ENCODE data around the gene KRTAP19-8. TPM values are rescaled to one million over a fixed set of nuclear protein-coding genes. Genes with fewer than 3 reads are reported as not detected.
A peak's percentile ranks its signal among the peaks of the same experiment; 100 is the strongest.

The KRTAP19-8 gene
- polyA plus RNA-seq (2012; ENCODE audit: low read depth, missing spikeins), result not detected

- no peak for TF ChIP-seq SPI1 (IDR thresholded peaks at IDR 0.05; ENCODE audit: low read depth, low read length)
- no peak for TF ChIP-seq TAF1 (IDR thresholded peaks at IDR 0.05; ENCODE audit: low read depth, low read length)
- TF ChIP-seq PAX5 (IDR thresholded peaks at IDR 0.05; ENCODE audit: insufficient read depth, low read length, severe bottlenecking), result no peak
- DNase-seq (ENCODE audit: insufficient read length, low spot score), result no peak
- FAIRE-seq, result no peak
Observed at GRCh38 chr21:31038376-31038775, at the start of gene KRTAP19-8. Gene KRTAP19-8 (minus strand): TSS chr21:31038476. CDS start chr21:31038443, 33 bp downstream.

- TF ChIP-seq POLR2AphosphoS5 (IDR thresholded peaks at IDR 0.05; ENCODE audit: low read depth, low read length) (no peak), PAX5 (IDR thresholded peaks at IDR 0.05; ENCODE audit: insufficient read depth, low read length, severe bottlenecking) (no peak), POU2F2 (IDR thresholded peaks at IDR 0.05; ENCODE audit: low read depth, low read length) (no peak), TAF1 (IDR thresholded peaks at IDR 0.05; ENCODE audit: low read depth, low read length) (no peak), SPI1 (IDR thresholded peaks at IDR 0.05; ENCODE audit: low read depth, low read length) (no peak), POLR2A (IDR thresholded peaks at IDR 0.05; ENCODE audit: low read depth, low read length) (no peak)
- FAIRE-seq (no peak), DNase-seq (ENCODE audit: insufficient read length, low spot score) (no peak)
Observed at GRCh38 chr21:31087639-31088473, 49.6 kb upstream of the KRTAP19-8 start.

DNA sequence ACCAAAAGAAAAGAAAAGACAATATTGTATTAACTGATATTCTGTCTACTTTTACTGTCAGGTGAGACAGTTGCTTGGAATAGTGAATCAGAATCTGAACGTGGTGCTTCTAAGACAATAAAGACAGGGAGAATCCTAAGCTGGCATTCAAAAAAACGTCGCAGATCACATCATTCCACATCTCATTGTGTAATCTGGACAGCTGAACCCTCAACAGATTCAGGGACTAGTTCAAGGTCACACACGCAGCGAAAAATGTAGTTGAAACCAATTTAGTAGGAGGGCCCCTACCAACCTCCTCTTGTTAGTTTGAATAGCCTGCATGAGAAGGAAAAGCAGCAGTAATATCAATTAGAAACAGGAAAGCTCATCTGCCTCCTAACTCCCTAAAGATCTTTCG lies 46.4 kb upstream of the KRTAP19-8 start:
- FAIRE-seq (no peak), DNase-seq (ENCODE audit: insufficient read length, low spot score) (no peak)
- no peak for TF ChIP-seq POLR2AphosphoS5 (IDR thresholded peaks at IDR 0.05; ENCODE audit: low read depth, low read length)
- TF ChIP-seq PAX5 (IDR thresholded peaks at IDR 0.05; ENCODE audit: insufficient read depth, low read length, severe bottlenecking), result no peak
- no peak for TF ChIP-seq POU2F2 (IDR thresholded peaks at IDR 0.05; ENCODE audit: low read depth, low read length)
- TF ChIP-seq SPI1 (IDR thresholded peaks at IDR 0.05; ENCODE audit: low read depth, low read length), result no peak
- TF ChIP-seq TAF1 (IDR thresholded peaks at IDR 0.05; ENCODE audit: low read depth, low read length), result no peak
- TF ChIP-seq POLR2A (IDR thresholded peaks at IDR 0.05; ENCODE audit: low read depth, low read length), result no peak

- TF ChIP-seq POLR2A (IDR thresholded peaks at IDR 0.05; ENCODE audit: low read depth, low read length) (no peak), POU2F2 (IDR thresholded peaks at IDR 0.05; ENCODE audit: low read depth, low read length) (no peak), PAX5 (IDR thresholded peaks at IDR 0.05; ENCODE audit: insufficient read depth, low read length, severe bottlenecking) (no peak), POLR2AphosphoS5 (IDR thresholded peaks at IDR 0.05; ENCODE audit: low read depth, low read length) (no peak), SPI1 (IDR thresholded peaks at IDR 0.05; ENCODE audit: low read depth, low read length) (no peak), TAF1 (IDR thresholded peaks at IDR 0.05; ENCODE audit: low read depth, low read length) (no peak)
- DNase-seq (ENCODE audit: insufficient read length, low spot score) (peak; percentile 11), FAIRE-seq (peak; percentile 43)
Observed at GRCh38 chr21:31078796-31079195, 40.5 kb upstream of the KRTAP19-8 start.

DNA sequence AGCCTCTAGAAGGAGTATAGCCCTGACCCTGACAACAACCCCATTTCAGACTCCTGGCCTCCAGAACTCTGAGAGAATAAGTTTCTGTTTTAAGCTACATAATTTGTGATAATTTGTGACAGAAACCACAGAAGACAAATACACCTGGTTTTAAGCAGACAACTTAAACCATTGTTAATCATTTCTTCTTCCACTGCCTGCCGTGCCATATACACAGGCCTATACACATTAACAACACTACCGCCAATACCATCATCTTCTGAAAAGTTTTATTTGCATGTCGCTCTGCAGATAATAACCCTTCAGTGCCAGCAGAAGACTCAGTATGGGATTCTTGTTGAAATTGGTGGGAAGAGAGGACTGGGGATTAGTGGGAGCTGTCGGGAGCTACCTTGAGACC lies 39.9 kb upstream of the KRTAP19-8 start:
- DNase-seq (ENCODE audit: insufficient read length, low spot score), result no peak
- TF ChIP-seq POU2F2 (IDR thresholded peaks at IDR 0.05; ENCODE audit: low read depth, low read length) (no peak), POLR2AphosphoS5 (IDR thresholded peaks at IDR 0.05; ENCODE audit: low read depth, low read length) (no peak), TAF1 (IDR thresholded peaks at IDR 0.05; ENCODE audit: low read depth, low read length) (no peak), PAX5 (IDR thresholded peaks at IDR 0.05; ENCODE audit: insufficient read depth, low read length, severe bottlenecking) (no peak), POLR2A (IDR thresholded peaks at IDR 0.05; ENCODE audit: low read depth, low read length) (no peak), SPI1 (IDR thresholded peaks at IDR 0.05; ENCODE audit: low read depth, low read length) (no peak)
- FAIRE-seq, result no peak

- DNase-seq (ENCODE audit: insufficient read length, low spot score), result no peak
- TF ChIP-seq POLR2AphosphoS5 (IDR thresholded peaks at IDR 0.05; ENCODE audit: low read depth, low read length), result no peak
- no peak for TF ChIP-seq TAF1 (IDR thresholded peaks at IDR 0.05; ENCODE audit: low read depth, low read length)
- FAIRE-seq, result no peak
Observed at GRCh38 chr21:31075848-31076247, 37.6 kb upstream of the KRTAP19-8 start.

DNA sequence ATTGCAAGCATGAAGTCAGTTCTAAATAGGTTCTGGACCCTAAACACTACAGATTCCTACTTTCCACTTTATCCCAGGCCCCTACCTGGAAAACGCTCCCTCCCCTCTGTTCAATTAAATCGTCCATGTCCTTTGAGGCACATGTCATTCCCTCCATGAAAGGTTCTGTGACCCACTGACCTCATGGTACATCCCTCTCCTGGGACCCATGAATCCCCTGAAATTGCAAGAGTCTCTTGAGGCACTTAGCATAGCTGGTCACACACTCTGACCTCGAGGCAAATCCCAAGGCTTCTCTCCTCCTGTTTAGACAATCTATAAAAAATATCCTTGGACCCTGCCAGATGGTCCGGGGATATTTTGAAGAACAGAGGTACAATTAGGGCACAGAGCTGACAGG lies 34.3 kb upstream of the KRTAP19-8 start:
- no peak for TF ChIP-seq PAX5 (IDR thresholded peaks at IDR 0.05; ENCODE audit: insufficient read depth, low read length, severe bottlenecking)
- no peak for TF ChIP-seq SPI1 (IDR thresholded peaks at IDR 0.05; ENCODE audit: low read depth, low read length)
- TF ChIP-seq TAF1 (IDR thresholded peaks at IDR 0.05; ENCODE audit: low read depth, low read length), result no peak
- TF ChIP-seq POLR2A (IDR thresholded peaks at IDR 0.05; ENCODE audit: low read depth, low read length), result no peak
- TF ChIP-seq POU2F2 (IDR thresholded peaks at IDR 0.05; ENCODE audit: low read depth, low read length), result no peak
- TF ChIP-seq POLR2AphosphoS5 (IDR thresholded peaks at IDR 0.05; ENCODE audit: low read depth, low read length), result no peak
- FAIRE-seq (no peak), DNase-seq (ENCODE audit: insufficient read length, low spot score) (no peak)

- TF ChIP-seq TAF1 (IDR thresholded peaks at IDR 0.05; ENCODE audit: low read depth, low read length), result no peak
- TF ChIP-seq SPI1 (IDR thresholded peaks at IDR 0.05; ENCODE audit: low read depth, low read length), result peak; percentile 39
- TF ChIP-seq POU2F2 (IDR thresholded peaks at IDR 0.05; ENCODE audit: low read depth, low read length), result 0 out of 2 replicates have a peak, but pooled peaks have one; percentile 17
- no peak for DNase-seq (ENCODE audit: insufficient read length, low spot score)
- peak; percentile 41 for FAIRE-seq
Observed at GRCh38 chr21:31064803-31065202, 26.5 kb upstream of the KRTAP19-8 start.

GRCh38 chr21:31052489-31053142 lies 14.3 kb upstream of the KRTAP19-8 start:
- no peak for TF ChIP-seq POLR2A (IDR thresholded peaks at IDR 0.05; ENCODE audit: low read depth, low read length)
- no peak for TF ChIP-seq POLR2AphosphoS5 (IDR thresholded peaks at IDR 0.05; ENCODE audit: low read depth, low read length)
- TF ChIP-seq TAF1 (IDR thresholded peaks at IDR 0.05; ENCODE audit: low read depth, low read length), result no peak
- TF ChIP-seq PAX5 (IDR thresholded peaks at IDR 0.05; ENCODE audit: insufficient read depth, low read length, severe bottlenecking), result no peak
- no peak for DNase-seq (ENCODE audit: insufficient read length, low spot score)
- FAIRE-seq, result no peak
